Omental fat pad (tissue), 4 donors: ENCODE results near the gene CTBP2. TPM values are rescaled to one million over a fixed set of nuclear protein-coding genes. Genes with fewer than 3 reads are reported as not detected.

ENCODE experiments used
- ATAC-seq: fragments of 150-250 bp; one replicate; pipeline ENCODE4 v1.9.1; 2016; ENCODE audit warnings: mild to moderate bottlenecking, moderate library complexity; ENCODE audit not compliant: low FRiP score
- DNase-seq: peaks from one replicate; pipeline ENCODE4 v3.0.0-alpha.2; 2019; ENCODE audit warnings: low spot score
- CTCF ChIP-seq, 3 donors: fragments of 450-650 bp; IDR thresholded peaks; one replicate each; pipeline ENCODE4 v1.5.1; 2016 to 2017; ENCODE audit warnings: antibody characterized with exemption in 3 of 3, mild to moderate bottlenecking in 3 of 3, moderate library complexity in 2 of 3
- total RNA-seq, 4 donors: library from RNA; depleted of rRNA; stranded (reverse); fragments of >200 nt; gene quantifications; one replicate each; pipeline ENCODE4 v1.1.0, GENCODE V29; 2016

Gene CTBP2
- total RNA-seq, 4 donors from 2014 or later, result 29.4 to 58.6 (median 46.2) TPM

- TF ChIP-seq CTCF (IDR thresholded peaks at IDR 0.05), result no peak
- no peak for DNase-seq
- ATAC-seq, result no peak
Measured at GRCh38 chr10:125095228-125095627, 65.1 kb downstream of the CTBP2 start.

DNA sequence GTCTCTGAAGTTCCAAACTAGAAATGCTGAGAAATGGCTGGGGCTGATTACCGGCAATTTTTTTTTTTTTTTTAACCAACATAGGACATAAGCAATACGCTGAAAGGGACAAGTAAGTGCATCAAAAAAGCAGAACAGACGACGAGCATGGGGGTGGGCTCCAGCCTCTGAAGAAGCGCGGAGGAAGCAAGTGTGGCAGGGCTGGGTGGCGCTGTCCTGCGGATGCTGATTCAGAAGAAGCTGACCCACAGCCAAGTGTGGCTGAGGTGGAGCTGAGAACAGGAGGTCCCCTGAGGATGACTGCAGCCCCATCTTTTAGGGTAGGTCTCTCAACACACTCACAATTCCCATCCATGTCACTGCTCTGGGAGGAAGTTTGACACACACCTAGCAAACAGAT lies 65.6 kb downstream of the CTBP2 start:
- TF ChIP-seq CTCF (IDR thresholded peaks at IDR 0.05), result no peak
- DNase-seq, result no peak
- ATAC-seq, result no peak

DNA sequence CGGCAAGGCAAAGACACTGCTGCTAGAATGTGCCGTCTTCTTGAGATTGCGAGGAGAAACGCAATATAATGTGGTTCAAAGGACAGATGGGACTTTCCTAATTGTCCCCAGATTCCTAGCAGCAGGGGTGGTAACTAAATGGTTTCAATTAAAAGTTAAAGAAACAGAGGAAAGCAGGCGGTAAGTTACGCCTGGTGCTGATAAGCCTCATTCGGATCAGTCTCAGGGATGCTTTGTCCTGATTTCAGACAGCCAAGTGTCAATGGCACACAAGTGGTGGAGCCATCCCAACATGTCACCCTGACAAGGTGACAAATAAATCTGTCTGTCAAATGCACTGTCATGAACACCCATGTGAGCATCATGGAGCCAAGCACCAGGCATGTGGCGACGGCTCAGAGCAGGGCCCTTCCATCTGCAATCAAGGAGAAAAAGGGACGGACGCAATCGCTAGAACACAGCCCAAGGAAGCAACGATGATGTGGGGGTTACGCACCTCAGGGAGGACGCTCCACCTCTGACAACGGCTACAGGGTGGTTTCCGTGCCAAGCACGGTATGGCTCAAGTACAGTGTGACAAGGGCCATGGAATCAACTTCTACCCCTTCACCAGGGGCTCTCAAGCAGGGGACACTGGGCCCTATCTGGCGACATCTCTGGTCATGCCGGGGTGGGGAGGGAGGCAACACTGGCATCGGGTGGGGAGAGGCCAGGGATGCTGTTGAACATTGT lies 66.2 kb downstream of the CTBP2 start:
- no peak for DNase-seq
- no peak for ATAC-seq
- no peak for TF ChIP-seq CTCF (IDR thresholded peaks at IDR 0.05)

- ATAC-seq (peak; percentile 79), DNase-seq (peak; percentile 47)
- no peak for TF ChIP-seq CTCF (IDR thresholded peaks at IDR 0.05)
Measured at GRCh38 chr10:125093199-125093973, 67.0 kb downstream of the CTBP2 start.

- DNase-seq, result no peak
Measured at GRCh38 chr10:125092564-125093031, 67.8 kb downstream of the CTBP2 start.

GRCh38 chr10:125091891-125092290 lies 68.5 kb downstream of the CTBP2 start:
- TF ChIP-seq CTCF (IDR thresholded peaks at IDR 0.05), result no peak
- ATAC-seq, result no peak
- DNase-seq, result no peak

More at GRCh38 chr10:125092564-125093031, 67.8 kb downstream of the CTBP2 start:
- no peak for ATAC-seq
- no peak for TF ChIP-seq CTCF (IDR thresholded peaks at IDR 0.05)
